Stimulated activated CD4-positive, alpha-beta T cell treated with anti-CD3 and anti-CD28 coated beads, Interleukin-15, amount 100 ng/mL, for 24 hours (primary cell): ENCODE results near the gene KRT222.
A peak's percentile ranks its signal among the peaks of the same experiment; 100 is the strongest.

Experiments
- DNase-seq: peaks from one replicate; pipeline ENCODE4 v3.0.0-alpha.2; 2020

The KRT222 gene

GRCh38 chr17:40651939-40652338 lies 13.0 kb downstream of the KRT222 start:
- DNase-seq = no peak

DNA sequence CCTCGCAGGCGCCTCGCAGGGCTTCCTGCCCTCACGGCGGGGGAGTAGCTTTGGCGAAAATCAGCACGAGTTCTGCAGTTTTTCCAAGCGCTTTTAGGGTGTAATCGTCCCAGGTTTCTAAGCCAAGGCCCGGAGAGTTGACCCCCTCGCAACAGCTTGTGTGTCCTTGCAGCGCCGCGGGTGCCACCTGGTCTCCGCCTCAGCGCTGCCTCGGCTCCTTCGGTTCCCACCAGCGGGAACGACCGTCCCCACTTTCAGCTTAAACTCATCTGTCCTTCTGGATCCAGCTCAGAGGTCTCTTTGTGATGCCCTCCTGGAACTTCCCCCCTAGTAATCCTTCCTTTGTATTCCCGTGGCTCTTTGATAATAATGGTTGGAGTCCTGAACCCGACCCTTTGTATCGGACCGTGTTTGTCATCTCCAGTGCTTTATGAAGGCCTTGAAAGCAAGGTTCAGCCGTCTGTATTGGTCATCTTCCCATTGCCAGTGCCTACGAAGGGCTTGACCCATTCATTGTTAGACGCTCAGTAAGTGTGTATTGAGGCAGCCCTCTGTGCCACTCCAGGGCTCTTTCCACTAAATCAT lies 16.5 kb downstream of the KRT222 start:
- peak; percentile 4 for DNase-seq

DNA sequence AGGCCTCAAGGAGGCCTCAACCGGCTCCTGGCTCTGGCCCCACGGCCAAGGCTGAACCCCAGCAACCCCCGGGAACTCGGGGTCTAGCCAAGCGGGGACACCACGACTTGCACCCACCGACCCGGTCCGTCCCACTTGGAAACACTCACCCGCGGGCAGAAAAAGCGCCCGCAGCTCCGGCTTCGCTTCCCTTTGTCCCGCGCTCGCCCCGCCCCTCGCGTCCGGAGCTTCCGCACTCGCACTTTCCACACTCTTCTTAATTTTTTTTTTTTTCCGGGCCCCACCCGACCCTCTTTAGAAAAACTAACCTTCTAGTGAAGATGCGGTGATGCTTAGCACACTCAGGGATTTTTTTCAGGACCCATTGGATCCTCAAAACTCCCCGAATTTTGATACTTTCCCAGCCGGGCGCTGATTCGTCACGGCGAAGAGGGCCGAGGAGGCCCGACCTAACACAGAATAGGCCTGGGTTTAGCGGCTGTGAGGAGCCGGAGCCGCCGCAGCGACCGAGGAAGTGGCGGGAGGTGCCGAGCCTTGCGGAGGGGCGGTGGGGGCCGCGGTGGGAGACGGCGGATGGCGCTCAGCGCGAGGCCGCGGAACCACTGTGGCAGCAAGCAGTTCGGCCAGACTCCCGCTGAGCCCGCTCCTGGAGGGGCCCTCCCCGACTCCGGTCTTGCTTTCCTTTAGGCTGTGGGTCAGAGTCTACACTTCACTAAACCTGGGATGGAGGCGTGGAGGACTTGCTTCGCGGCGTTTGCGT lies 17.2 kb downstream of the KRT222 start, which contains the start of gene SMARCE1:
Gene SMARCE1, minus strand, starts transcription at position 195 of the 760 bp plus-strand sequence. CDS start 2,016 bp downstream, outside the sequence.
- peak; percentile 77 for DNase-seq

DNA sequence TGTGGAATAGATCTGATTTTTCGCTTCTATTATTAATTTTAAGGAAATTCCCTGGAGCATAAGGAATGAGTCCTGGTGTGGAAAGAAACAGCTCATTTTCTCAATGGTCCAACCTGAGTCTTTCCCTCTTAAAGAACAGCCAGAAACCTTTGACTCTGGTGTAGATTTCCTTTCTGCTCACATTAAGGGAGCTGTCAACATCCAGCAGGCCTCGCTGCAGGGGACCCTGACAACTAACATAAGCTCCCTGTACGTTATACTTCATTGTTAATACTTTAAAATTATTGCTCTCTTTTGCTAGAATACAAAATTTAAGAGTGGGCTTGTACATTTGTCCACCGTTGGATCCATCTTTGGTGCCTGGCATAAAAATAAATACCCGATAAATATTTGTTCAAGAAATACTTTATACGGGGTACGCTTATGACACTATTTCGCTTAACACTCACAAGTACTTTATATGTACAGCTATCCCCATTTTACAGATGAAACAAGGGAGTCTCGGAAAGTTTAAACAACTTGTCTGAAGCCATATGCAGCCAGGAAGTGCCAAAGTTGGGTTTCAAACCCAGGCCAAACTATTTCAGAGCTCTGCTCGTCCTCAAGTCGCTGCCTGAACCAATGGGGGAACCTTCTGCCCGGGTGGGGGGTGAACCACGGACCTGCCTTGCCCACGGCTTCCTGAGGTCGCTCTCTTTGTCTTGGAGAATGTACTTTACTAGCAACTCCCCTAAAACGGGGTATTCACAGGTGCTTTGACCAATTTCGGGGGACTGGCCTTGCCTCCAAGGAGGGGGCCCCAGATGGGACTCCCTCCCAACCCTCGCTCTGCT lies 18.0 kb downstream of the KRT222 start:
- DNase-seq = peak; percentile 58

DNA sequence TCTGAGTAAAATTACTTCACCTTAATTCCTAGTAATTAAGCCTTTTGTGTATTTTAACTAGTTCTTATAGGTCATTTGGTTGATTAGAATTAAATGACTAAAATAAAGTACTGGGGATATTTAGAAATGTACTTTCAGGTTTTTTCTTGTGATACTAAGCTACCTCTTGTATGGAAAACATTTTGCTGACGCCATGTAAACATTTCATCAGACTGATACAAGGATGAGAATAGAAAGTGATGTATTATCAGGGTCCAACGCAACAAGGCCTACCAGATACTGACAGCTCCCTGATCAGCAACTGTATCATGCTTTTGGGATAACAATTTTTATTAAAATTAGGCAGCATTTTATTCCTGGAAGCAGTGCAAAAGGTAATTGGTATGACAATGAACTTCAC lies 19.0 kb downstream of the KRT222 start:
- DNase-seq = no peak

GRCh38 chr17:40645291-40645690 lies 19.7 kb downstream of the KRT222 start:
- no peak for DNase-seq

DNA sequence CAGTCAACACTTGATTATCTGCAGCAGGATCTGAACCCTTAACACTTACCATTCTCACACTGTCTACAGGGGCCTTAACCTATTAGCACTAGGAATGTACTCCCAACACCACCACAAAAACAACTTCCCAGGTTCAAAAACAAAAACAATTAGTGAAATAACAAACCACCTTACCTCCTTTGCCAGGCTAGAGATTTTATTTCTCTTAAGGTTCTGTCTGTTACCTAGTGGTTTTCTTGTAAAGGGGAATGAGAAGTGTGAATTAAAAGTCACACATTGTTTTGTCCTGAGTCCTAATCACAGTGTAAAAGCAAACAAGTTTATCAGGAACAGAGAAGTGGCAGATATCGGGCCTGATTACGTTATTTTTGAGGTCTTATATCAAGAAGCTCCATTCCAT lies 27.0 kb downstream of the KRT222 start:
- DNase-seq = no peak

DNA sequence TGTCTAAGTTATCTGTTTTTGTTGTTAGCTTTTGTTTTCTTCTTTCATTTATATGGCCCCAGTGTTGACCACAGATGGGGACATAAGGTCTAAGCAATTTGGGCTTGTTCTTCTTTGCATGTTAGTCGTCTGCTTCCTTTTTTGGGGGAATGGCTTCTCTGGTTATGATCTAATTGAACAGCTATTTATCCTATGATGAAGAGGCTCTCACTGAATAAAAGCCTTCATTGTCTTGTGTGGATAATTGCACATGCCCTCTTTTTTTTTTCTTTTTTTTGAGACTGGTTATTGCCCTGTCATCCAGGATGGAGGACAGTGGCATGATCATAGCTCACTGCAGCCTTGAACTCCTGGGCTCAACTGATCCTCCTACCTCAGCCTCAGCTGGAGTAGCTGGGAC lies 31.1 kb downstream of the KRT222 start:
- DNase-seq = no peak

DNA sequence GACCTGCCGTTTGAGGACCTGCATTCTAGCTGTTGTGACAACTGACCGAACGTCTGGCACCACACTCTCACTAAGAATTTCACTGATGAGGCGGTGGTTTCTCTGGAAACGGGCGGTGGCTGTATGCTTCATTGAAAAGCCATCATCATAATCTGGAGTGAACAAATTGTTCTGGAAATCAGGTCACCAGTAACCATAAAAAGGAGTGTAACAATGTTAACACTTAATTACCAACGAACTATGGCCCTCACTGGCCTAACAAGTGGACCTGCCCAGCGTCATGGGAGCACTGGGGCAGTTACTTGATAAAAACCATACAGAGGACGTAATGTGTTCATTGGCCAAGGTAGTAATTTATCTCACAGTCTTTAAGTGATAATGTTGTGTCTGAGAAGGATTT lies 32.8 kb downstream of the KRT222 start:
- DNase-seq = no peak

DNA sequence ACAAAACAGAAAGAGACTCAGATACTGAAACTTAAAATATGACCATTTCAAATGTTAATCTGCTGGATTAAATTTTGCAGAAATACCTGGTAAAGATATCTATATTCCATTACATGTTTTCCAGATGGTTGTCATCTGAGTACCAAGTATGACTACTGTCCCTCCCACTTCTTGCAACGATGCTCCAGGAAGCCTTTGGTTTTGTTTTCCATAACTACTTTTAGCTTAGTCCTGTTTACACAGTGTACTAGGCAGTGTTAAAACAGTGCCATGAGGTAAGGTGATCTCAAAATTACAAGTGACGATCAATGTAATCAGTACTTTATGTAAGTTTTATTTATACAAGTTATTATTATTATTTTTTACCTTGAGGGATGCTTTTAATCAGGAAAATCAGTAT lies 35.1 kb downstream of the KRT222 start:
- no peak for DNase-seq

DNA sequence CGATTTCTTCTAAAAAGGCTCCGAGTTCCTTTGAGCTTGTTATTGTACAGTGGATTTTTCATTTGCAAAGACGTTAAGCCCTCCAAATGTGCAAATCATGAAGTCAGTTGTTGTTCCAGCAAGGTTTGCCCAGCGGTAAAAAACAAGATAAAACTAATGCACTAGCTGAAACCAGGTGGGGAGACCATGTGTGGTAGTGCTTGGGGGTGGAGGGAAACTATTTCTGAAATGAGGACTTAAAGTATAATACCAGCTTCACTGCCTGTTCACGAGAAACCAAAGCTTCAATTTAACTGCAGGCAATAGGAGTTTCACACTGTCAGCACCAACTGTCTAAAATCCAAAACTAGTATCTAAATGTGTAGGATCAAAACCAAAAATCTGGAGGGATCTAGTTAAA lies 39.7 kb downstream of the KRT222 start:
- DNase-seq = no peak

- DNase-seq = no peak
These were observed 41.4 kb downstream of the KRT222 start for GRCh38 chr17:40623419-40624210.

DNA sequence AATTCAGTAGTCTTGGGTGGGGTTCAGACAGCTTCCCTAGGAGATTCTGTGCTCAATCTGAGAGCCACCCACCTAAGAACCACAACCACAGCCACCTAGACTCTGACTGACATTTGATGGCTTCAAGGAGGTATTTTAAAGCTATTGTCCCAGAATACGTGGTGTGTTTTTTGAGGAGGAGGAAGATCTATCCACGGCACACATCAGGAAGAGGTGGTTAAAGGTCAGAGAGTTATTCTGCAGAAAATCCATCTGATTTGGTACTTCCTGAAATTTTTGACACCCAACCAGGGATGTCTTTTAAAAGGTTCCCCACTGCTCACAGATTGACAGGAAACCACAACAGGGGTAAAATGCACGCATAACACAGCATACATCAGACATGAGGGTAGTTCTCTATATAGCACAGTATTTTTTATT lies 42.5 kb downstream of the KRT222 start:
- no peak for DNase-seq

GRCh38 chr17:40621578-40621977 lies 43.4 kb downstream of the KRT222 start:
- no peak for DNase-seq

DNA sequence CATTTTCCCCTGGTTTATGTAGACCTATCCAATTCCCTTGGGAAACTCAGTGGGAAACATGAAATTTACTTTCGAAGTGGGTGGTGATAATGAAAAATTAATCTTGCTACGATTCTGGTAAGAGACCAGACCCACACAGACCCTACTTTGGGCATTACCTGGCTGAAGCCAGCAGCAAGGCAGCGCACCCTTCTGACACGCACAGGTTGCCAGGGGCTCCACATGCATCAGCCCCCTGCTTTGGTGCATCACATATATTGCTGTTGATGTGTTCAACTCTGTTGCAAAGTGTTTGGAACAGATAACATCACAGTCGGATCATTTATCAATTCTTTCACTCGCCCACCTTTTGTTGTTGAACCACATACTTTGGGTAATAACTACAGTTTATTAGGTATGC lies 44.0 kb downstream of the KRT222 start:
- DNase-seq = no peak

DNA sequence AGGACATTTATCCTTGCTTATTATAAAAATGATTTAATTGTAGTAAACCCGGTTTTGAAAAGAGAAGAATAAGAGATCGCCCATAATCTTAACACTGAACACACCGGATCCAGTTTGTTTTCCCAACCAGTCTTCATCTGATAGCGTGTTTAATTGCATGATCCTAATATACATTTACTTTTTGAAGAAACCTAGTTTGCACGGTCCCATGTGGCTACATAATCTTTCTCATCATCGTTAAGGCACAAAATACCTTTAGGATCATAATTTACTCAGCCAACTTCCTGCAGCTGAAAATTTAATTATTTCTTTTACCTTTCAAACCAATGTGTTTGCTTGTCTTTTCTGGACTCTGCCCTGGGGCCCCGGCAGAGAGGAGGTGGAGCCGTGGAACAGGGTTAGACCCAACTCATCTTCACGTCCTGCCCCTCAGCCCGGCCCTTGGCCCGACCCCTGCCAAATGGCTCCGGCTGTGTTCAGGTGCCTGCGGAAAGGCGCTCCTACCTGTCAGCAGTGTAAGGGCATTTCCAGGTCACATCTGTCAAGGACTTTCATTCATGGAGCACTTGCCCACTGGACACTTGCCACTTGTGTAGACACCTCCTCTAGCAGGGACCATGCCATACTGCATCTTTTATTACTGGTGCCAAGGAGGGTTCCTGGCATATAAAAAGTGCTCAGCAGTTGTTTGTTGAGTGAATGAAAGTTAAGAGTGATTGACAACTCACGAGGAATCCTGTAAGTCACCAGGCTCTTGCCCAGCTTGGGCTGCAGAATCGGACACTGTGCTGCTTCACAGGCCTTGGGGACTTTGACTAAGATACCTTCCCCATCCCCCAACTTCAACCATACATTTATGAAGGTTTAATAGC lies 46.0 kb downstream of the KRT222 start:
- no peak for DNase-seq

DNA sequence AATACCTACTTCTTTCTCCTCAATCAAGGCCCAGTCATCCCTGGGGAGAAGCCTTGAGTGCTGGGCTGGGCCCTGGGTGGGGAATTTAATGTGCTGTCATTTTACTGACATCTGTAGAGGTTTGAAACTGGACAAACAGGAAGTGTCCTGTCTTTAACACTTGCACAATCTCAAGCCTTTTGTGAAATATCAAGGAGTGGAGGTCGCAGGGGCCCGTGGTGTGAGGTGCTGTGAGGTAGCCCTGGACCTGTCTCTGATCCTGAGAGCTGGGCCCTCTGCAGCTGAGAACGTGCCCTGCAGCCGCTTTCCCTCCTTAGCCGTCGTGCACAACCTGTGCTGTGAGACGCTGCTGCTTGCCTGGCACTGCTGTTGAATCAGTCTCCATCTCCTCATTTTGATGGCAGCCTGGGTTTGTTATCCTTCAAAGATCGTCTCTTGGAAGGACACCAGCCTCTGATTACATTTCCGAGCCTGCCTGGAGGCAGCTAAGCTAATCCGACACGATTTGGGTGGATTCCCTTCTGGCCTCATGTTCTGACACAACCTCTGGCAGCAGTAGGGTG lies 47.2 kb downstream of the KRT222 start:
- DNase-seq = no peak

GRCh38 chr17:40616592-40616991 lies 48.4 kb downstream of the KRT222 start:
- no peak for DNase-seq

GRCh38 chr17:40615841-40616476 lies 49.0 kb downstream of the KRT222 start:
- DNase-seq = no peak

GRCh38 chr17:40615068-40615840 lies 49.7 kb downstream of the KRT222 start:
- DNase-seq = peak; percentile 45
